ENCODE results near the gene SFSWAP. TPM values are rescaled to one million over a fixed set of nuclear protein-coding genes. Genes with fewer than 3 reads are reported as not detected.
"Not testable (repeated sequence)": the region's sequence is repeated elsewhere in the genome, so short reads cannot be mapped to it uniquely, and the experiment has no call there.

The SFSWAP gene
- 63.0 and 64.4 TPM in 2 replicates for total RNA-seq

DNA sequence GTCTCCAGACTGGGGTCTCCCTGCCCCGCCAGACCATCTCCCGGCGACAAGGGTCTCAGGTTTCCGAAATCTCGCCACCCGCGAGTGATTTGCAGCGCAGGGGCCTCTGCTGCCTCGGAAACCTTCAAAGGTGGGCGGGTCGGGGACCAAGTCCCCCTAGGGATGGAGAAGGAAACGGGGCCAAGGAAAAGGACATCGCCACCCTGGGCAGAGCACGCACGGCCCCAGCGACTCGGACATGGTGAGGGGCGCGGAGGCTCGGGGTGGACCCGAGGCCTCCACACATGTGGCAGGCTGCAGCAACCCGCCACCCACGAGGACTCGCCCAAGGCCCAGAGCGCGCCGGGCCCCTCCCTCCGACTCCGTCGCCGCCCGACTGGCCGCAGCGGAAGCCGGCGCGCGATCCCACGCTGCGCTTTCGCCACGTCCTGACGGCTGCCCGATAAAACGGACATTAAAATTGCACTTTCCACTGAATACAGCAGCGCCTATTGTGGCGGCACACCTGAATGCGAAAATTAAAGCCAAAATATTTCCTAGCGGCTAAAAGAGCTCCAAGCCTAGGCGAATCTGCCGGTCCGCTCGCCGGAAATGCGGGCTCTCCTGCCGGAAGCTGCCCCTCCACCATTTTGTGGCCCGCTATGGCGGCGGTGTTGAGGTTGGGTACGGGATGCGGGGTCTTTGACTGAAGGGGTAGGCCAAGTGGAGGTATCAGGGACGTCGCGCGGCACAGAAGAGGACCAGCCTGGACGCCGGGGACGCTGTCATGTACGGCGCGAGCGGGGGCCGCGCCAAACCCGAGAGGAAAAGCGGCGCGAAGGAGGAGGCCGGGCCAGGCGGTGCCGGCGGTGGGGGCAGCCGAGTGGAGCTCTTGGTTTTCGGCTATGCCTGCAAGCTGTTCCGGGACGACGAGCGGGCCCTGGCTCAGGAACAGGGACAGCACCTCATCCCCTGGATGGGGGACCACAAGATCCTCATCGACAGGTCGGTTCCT lies at the start of gene SFSWAP:
TSS of gene SFSWAP (plus strand) at position 627 of the 994 bp plus-strand sequence. CDS start at position 767, 140 bp downstream.
- intact Hi-C loops (cut with micrococcal nuclease): loop anchor here (1.0 to 5.0 kb wide), 4 partner anchors 28 to 838 kb away; partner anchors contain the start of genes EP400, PUS1 and RAN

DNA sequence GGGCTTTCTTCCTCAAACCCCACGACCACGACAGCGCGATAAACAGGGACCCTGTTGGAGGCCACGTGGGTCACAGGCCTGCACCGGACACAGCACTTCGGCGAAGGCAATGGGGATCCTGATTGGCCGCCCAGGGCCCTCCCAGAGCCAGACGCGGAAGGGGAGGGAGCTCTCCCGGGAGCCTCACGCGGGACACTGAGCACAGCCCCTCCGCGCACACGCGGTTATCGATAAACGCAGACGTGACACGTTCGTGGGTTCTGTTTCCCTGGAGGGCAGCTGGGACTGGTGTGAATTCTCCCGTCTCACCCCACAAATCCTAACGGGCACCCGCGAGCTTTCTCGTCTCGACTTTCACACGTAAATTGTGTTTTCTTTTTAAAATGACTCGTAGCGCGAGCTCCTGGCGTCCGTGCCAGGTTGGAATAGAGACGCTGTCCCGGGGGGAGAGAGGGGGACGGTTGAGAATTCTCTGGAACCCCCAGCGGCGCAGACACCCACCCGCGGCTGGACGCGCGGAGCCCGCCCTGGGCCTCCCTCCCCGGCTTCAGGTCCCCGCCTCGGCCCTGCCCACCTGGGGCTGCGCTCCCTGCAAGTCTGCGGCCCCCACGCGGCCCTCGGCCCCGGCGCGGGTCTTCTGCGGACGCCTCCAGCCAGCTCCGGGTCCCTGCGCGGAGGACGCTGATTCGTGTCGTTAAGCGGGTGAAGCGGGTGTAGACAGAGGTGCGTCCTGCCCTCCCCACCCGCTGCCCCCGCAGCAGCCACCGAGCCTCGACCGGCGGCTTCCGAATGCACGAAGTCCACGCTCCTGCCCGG lies 49.5 kb upstream of the SFSWAP start:
- intact Hi-C loops (cut with micrococcal nuclease): not testable (repeated sequence)

DNA sequence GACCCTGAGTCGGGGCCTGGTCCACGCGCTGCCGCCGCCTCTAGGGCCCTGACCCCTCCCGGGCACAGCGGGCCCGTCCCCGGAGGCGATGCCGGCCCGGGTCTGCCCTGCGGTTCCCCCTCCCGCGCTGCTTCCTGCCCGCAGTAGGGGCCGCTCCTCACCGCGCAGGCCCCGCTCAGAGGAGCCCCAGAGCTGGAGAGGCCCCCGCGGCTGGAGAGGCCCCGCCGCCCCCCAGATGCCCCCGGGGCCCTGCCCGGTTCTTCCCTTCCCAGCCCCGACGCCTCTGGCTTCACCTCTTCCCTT lies 49.0 kb upstream of the SFSWAP start:
- intact Hi-C loops (cut with micrococcal nuclease): not testable (repeated sequence)

DNA sequence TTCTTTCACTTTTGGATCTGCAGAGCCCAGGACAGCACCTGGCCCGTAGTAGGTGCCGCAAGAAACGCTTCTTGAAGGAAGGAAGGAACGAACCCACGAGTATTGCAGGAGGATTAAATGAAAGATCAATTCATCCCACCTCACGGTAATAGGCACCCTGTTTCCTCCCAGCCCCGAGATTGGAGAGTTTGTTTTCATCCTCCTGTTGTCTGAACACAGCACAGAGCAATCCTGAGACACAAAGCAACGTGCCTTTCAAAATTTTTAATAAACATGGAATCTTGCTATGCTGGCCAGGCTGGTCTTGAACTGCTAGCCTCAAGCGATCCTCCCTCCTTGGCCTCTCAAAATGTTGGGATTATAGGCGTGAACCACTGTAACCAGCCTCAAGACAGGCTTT lies 48.5 kb upstream of the SFSWAP start:
- intact Hi-C loops (cut with micrococcal nuclease): not testable (repeated sequence)

DNA sequence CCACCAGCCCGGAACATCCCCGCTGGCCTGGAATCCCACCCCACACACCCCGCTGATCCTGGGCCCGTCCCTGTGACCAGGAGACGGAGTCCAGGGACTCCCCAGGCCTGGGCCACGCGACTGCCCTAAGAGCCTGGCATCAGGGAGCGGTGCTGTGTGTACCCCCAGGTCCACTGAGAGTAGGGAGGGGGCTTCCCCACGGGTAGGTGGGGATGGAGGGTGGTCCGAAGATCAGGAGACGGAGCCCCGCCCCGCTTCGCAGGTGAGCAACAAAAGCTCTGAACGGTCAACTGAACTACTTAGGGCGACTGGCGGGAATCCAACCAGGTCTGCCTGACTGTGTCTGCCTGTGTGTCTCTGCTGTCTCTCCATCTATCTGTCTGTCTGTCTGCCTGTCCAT lies 45.2 kb upstream of the SFSWAP start:
- intact Hi-C loops (cut with micrococcal nuclease): loop anchor here (5.0 kb wide), 1 partner anchor 373 kb away; no protein-coding TSS in a partner anchor

DNA sequence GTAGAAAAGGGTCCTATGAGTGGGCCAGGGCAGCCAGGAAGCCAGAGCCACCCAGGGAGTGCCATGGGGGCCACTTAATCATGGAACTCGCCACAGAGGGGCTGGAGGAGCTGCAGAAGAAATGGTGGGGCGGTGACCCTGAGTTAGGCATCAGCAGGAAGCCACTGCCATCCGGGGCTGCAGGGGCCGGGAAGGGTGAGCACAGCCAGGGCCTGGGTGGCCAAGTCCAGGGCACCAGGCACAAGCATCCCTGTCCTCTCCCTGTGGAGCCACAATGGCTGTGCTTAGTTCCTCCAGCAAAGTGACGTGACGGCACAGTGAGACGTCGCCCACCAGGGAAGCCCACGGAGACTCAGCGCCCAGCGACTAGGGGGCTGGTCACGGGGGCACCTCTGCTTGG lies 44.4 kb upstream of the SFSWAP start:
- intact Hi-C loops (cut with micrococcal nuclease): loop anchor here (5.0 kb wide), 1 partner anchor 374 kb away; no protein-coding TSS in a partner anchor

DNA sequence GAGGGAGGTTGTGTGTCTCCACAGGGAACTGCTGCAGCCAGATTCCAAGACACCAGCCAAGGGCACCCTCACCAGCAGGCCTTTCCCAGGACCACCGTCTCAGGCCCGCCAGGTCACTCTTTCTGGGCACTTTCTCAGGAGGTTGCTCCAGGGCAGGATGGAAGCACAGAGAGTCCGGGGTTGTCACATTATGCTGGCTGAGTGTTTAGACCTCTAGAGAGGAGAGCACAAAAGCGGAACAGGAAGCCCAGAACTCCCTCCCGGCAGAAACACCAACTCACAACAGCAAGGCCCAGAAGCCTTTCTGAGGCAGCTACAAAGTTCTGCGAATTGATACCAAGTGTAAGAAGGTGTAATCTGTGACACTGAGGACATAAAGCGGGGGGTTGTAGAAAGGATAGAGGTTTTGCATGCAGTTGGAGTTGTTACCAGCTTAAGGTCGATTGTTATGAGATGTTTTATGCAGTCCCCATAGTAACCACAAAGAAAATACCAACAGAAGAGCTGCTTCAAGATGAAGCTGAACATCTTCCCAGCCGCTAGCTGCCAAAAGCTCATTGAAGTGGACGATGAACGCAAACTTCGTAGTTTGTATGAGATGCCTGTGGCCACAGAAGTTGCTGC lies 43.8 kb upstream of the SFSWAP start:
- intact Hi-C loops (cut with micrococcal nuclease): loop anchor here (5.0 kb wide), 1 partner anchor 375 kb away; no protein-coding TSS in a partner anchor

DNA sequence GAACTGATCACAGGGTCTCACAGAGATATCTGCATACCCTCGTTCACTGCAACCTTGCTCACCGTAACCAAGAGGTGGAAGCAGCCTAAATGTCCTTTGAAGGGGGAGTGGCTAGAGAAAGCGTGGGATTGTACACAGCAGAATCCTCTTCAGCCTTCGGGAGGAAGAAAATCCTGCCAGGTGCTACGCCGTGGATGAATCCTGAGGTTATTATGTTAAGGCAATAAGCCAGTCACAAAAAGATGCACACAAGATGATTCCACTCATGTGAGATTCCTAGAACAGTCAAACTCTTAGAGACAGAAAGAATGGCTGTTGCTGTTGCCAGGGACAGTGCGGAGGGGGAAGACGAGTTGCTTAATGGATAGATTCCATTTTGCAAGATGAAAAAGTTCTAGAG lies 39.6 kb upstream of the SFSWAP start:
- intact Hi-C loops (cut with micrococcal nuclease): no loop called here

DNA sequence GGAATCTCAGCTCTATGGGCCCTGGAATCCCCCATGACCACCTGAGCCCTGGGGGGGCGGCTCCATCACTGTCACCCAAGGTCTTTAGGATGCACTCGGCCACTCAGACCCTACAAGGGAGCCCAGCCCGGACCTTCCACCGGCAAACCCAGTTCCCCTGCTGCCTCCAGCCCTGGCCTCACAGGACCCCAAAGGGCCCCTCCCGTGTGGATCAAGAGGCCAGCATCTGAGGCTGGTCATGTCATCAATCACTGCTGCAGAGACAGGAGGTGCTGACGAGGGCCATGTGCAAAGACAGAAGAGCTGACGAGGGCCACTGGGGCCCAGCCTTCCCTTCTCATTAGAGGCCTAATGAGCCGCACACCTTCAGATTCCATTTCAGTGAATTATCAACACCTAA lies 39.0 kb upstream of the SFSWAP start:
- intact Hi-C loops (cut with micrococcal nuclease): no loop called here

DNA sequence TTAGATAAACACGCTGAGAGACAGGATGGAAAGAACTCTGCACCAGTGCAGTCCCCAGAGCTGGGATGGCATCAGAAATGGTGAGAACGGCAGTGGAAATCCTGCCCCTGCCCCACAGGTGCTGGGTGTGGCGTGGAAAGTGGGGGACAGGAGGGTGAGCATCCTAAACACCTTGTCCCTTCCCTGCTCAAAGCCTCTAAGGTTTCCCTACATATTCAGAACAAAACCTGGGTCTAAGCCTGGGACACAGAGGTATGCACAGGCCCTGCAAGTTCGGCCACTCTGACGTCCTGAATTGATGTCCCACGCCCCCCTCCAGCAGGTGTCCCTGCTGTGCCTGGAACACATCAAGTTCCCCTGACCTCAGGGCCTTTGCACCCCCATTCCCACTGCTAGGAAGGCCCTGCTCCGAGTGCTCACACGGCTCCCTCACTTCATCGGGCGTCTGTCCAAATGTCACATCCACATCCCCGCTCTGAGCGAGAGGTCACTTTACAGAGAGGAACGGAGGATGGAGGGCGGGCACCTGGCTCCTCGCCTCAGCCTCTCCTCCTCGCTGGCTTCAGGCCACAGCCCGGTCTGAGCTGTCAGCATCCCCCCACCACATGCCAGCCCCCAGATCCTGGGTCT lies 38.5 kb upstream of the SFSWAP start:
- intact Hi-C loops (cut with micrococcal nuclease): no loop called here

DNA sequence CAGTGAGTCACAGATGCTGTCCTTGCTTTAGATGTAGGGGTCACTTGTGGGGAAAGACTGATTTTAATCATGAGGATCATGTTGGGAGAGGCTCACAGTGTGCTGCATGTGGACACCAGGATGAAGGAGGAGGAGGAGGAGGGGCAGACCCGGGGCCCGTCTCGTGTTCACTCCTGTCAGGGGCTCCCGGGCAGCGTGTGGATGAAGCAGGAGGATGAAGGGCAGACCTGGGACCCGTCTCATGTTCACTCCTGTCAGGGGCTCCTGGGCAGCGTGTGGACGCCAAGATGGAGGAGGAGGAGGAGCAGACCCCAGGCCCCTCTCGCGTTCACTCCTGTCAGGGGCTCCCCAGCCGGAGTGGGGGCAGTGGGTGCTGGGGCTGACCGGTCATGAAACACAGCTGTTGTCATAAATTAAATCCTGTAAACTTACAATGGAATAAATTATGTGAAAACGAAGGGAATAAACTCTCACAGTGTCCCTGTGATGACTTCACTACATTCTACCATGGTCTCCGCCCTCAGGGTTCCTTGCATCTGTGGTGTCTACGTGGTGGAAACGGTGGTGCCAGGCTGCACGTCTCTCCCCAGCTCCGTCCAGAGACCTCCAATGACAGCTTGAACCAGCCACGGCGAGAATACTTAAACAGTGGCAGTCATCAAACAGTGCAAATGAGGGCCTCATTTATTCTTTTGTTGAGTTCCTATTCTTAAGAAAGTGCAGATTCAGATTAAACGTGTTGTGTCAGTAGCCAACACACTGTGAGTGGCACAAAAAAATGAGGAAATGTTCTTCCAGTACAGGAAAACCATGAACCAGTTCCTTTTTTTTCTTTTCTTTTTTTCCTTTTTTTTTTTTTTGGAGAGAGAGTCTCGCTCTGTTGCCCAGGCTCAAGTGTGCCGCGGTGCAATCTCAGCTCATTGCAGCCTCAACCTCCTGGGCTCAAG lies 37.7 kb upstream of the SFSWAP start:
- intact Hi-C loops (cut with micrococcal nuclease): no loop called here

DNA sequence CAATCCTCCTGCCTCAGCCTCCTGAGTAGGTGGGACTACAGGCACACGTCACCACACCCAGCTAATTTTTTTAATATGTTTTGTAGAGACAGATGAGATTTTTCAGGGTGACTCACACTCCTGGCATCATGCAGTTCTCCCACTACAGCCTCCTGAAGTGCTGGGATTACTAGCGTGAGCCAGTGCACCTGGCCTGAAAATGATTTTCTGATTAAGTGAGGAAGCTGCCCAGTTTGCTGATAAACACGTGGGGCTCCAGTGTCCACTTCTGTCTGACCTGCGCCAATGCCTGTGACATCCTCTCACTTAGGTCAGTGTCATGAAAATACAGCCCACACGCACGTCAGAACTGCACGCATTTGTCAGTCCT lies 37.0 kb upstream of the SFSWAP start:
- intact Hi-C loops (cut with micrococcal nuclease): no loop called here

DNA sequence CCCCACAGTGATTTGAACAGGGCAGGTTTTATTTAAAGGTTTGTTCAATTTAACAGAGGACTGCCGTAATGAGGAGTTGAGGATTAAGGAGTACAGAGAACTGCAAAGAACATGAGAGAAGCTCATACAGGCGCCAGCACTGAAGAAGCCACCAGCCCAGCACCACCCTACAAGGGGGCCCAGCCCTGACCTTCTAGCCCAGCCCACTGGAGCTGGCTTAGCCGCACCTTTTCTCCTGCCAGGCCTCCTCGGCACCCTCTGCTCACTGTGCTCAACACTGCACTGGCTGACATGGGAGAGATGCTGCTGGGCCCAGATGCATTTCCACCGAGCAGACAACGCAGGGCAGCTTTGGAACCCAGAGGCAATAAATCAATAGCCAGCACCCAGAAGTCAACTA lies 36.5 kb upstream of the SFSWAP start:
- intact Hi-C loops (cut with micrococcal nuclease): no loop called here

DNA sequence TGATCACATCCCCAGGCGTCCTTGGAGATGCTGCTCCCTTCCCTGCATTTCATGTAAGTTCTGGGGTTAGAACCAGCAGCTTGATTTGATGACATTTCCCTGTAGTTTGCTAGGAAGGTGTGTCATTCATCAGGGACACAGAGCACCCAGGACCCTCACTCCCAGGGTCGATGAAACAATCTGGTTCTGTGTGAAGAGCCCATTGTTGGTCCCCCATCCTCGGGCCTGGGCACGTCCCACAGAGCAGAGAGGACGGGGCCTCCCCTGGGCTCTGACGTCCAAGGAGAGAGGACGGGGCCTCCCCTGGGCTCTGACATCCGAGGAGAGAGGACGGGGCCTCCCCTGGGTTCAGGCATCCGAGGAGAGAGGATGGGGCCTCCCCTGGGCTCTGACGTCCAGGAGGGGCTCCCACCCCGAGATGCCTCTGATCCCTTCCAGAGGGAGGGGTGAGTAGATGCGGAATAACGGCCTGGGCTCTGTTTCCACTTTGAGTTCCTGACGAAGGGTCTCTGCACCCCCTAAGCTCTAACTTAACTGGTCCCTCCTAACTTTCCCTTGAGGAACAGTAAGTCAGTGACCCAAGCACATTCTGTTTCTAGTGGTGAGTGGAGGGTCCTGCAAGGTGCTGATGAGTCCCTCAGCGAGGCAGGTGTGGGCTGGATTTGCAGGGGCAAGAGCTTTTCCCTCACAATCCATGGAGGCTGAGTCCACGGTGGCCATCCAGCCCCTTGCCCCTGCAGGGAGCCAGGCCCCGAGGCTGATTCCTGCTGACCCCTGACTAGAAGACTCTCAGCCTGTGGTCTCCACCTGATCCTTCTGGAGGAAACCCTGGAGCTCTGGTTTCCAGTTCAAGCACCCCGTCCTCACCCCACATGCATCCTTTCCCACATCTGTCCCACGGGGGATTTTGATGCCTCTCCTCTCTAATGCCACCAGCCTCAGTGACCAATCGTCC lies 35.5 kb upstream of the SFSWAP start:
- intact Hi-C loops (cut with micrococcal nuclease): no loop called here

DNA sequence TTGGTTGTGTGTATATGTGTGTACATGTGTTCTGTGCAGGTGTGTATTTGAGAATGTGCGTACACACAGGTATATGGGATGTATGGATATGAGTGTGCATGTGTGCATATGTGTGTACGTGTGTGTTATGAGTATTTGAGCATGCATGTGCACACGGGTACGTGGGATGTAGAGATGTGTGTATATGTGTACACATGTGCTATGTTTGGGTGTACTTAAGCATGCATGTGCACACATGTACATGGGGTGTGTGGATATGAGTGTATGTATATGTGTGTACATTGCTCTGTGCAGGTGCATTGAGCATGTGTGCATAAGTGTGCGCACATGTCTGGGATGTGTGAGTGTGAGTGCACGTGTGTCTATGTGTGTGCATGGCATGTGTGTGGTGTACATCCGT lies 34.3 kb upstream of the SFSWAP start:
- intact Hi-C loops (cut with micrococcal nuclease): no loop called here

DNA sequence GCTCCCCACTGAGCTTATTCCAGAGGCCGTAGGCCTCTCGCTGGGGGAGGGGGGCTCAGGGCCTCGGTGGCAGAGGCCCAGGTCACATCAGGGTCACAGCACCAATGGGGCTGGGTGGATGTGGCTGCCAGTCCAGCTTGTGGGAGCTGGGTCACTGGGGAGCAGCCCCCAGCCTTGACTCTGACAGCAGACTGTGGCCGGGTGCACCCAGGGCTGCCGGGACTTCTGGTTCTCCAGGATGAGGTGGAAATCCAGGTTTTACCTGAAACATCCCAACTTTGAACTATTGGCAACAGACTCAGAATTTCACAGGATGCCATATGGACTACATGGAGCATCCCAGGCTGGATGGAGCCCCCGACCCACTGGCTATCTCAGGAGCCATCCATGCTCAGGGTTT lies 33.8 kb upstream of the SFSWAP start:
- intact Hi-C loops (cut with micrococcal nuclease): not testable (repeated sequence)

DNA sequence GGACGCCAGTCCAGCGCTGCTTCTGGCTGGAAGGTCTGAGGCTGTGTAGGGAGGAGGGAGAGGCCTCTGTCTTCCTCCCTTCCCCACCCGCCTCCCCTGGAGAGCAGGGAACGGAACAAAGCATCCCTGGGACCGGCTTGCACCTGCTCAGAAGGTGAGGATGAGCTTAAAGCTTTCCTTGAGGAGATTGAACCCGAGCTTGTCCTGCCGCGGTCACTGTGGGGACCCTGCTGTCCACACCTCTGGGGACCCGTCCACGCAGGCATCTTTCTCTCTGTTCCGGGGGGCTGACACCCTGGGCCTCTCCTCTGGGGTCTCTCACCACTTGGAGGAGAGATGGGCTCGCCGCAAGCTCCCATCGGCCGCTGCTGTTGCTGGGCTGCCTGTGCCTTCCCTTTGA lies 33.2 kb upstream of the SFSWAP start:
- intact Hi-C loops (cut with micrococcal nuclease): no loop called here

DNA sequence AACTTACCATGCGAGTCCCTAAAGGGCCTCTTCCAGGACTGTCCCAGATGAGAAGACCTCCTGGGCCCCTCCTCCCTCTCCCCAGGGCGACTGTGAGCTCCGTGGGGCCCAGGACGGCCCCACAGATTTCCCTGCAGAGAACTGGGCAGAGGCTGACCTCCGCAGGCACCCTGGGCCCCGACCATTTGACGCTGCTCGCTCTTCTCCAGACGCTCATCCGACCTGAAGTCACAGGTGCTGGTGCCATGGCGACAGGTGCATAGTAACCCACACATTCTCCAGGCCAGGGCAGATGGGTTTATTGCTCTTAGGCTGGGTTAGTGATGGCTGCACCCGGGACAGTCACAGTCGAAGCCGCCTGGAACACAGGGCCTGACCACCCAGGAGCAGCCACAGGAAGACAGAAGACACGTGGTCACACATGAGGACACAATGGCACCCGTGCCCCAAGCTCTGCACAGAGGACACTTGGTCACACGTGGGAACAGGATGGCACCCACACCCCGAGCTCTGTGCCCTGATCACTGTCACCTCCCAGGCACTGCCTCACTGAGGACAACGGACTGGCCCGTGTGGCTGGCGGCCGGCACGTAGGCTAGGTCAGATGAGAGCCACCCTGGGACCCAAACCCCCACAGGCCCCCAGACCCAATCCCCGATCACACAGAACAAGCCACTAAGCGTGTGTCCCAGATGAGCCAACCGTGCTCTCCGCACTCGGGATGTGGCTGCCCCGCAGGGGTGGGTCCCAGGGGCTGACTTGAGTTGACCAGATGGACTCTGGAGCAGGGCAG lies 32.3 kb upstream of the SFSWAP start:
- intact Hi-C loops (cut with micrococcal nuclease): not testable (repeated sequence)

Data from T-helper 1 cell treated with Interleukin-12 subunit alpha and Interleukin-12 subunit beta and Interleukin-4 antibody, amounts not matched to agents 30 ng/mL and 1 ng/mL, for 36 hours (primary cell).